ENCODE results near the gene BRSK2.

Gene BRSK2

DNA sequence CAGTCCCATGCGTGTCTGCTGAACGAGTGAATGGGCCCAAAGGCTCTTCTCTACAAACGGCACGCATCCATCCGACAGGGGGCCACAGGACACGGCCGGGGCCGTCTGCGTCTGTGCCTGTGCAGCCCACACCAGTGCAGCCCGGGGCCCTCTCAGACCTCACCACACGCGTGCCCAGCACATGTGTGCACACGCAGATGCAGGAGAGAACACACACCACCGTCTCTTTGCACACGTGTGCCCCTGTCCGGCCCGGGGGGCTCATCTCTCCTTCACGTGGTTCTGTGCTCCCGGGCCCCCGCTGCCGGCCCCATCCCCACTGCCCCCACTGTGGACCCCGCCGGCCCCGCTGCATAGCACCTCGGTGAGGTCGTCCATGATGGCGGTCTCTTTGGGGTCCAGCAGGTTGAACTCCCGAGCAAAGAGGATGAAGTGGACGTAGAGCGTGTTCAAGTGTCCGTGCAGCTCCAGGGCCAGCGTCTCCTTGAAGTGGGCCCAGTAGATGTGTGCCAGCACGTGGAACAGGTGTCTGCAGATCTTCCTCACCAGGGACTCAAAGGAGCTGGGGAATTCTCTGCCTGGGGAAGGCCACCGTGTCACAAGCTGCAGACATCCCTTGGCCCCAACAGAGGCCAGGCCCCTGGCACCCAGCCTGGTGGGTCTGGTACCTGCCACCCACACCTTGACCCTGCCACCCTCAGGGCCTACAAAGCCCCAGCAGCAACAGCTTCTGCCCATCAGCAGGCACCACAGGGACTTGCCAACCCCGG is 80.4 kb downstream of the BRSK2 start:
- no peak for DNase-seq

DNA sequence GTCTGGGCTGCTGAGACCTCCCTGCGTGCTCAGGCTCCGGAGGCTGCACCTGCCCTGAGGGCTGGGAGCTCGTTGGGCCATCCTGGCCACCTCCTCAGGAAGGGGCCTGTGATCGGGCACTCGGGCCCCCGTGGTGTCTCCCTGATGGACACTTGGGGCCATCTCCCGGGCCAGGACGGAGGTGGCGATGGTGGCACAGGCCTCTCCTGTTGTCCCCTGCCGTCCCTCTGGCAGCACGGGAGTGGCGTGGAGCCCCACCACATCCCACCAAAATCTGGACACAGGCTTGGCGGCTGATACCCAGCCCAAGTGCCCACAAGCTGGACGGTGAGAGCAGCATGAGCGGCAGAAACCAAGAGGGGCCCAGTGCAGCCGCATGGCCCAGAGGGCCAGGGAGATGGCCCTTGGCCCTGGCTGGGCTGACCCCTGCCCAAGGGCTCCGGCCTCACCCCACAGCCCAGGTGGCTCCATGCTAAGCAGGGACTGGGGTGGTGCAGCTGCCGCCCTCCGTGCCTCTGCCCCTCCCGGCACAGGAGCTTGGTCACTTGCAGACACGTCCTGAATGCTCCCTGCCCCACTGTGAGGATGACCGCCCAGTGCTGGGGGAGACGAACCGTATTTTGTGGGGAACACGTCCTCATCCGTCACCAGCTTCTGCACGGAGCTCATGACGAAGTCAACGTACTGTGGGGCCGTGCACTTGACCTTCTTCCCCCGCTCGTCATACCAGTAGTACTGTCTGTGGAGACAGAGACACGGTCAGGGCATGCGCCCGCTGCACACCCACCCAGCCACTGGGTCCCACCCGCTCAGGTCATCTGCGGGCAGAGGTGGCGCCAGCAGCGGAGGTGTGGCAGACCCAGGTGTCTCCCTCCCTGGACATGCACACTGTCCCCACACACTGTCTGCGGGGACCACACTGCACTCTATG is 81.2 kb downstream of the BRSK2 start:
- no peak for DNase-seq

DNA sequence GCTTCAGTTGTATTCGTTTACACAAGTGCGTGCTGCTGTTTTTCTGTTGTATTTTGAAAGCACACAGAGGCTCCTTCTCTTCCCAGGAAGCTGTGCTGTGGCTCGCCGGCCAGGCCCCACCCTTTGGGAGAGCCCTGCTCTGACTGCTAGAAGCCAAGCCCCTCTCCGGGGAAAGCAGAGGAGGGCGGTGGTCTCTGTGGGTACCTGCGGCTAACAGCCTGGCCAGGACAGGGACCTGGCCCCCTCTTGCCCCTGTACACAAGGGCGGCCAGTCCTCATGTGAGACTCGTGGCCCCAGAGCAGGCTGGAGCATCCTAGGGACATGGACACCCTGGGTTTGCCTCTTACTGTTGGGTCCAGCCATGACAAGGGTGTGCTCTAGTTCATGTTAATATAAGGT is 82.0 kb downstream of the BRSK2 start:
- no peak for DNase-seq

- no peak for DNase-seq
Observed at GRCh38 chr11:1472180-1473005, 82.7 kb downstream of the BRSK2 start.

GRCh38 chr11:1473011-1473628 is 83.4 kb downstream of the BRSK2 start:
- no peak for DNase-seq

DNA sequence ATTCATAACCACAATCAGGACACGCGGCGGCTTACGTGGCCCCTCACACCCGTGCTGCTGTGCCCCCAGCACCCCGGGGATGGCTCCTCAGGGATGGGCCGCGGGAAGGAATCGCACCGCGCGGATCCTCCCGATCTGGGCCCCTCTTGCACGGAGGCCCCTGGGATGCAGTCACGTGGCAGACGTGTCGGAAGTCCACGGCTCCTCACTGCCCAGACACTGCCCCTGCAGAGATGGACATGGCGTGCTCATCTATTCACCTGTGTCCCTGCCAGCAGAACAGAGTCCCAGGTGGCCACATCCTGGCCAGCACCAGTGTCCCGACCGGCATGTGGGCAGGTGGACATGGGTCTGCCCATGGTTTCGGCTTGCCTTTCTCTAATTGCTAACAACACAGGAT is 84.1 kb downstream of the BRSK2 start:
- no peak for DNase-seq

DNA sequence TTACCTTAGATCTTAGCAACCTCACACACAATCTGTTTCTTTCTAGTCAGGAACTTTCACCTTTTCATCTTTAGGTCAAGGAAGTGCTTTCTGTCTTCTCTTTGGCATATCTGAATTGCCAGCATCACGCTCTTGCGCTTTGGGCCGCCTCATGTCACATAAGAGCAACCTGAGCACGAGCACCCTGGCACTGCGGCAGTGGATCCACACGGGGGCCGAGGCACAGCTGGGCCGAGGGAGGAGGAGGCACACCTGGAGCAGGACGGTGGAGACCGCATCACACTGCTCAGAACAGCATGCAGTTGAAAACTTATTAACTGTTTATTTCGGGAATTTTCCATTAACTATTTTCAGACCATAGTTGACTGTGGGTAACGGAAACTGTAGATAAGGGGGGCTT is 86.1 kb downstream of the BRSK2 start:
- no peak for DNase-seq

GRCh38 chr11:1476940-1477736 is 87.4 kb downstream of the BRSK2 start:
- DNase-seq, result no peak

GRCh38 chr11:1478011-1478410 is 88.3 kb downstream of the BRSK2 start:
- DNase-seq, result no peak

DNA sequence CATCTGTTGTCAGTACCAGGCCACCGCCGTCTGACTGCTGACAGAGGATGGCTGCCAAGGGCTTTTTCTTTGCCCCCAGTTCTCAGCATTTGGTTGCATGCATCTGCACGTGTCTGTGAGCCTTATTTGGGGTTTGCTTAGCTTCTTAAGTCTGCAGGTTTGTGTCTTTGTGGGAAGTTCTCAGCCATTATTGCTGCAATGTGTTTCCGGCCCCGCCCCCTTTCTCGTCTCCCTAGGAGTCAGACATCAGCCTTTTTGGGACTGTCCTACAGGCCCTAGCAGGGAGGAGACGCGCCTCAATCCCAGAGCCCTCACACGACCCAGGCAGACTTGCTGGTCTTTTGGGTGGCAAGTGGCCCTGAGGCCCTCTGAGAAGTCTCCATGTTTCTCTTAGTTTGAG is 88.8 kb downstream of the BRSK2 start:
- no peak for DNase-seq

DNA sequence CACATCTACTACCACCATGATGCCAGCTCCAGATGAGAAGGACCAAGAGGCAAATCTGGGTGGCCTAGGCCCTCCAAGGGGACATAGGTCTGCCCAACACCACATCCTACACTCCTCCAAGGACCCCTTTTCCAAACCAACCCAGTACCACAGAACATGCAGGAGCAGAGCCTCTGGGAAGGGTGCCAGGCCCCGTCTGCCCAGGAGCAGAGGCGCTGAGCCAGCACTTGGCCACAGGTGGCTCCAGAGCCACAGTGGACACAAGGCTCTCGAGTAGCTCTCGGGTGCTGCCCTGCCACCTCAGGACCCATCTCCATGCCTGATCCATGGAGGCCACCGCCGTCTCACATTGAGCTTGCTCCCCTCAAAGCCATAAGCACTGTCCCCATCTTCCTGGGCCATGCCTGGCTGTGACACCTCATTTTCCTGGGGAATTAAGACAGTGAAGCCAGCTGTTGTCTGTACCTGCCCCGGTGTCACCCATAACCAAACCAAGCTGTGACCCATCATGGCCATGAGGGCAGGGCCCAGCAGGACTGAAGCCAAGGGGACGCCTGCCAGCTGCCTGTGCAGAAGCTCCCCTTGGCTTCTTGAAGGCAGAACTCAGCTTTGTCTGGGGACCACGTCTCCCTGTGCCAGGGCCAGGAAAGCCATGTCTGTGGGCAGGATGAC is 89.4 kb downstream of the BRSK2 start:
- DNase-seq, result no peak

DNA sequence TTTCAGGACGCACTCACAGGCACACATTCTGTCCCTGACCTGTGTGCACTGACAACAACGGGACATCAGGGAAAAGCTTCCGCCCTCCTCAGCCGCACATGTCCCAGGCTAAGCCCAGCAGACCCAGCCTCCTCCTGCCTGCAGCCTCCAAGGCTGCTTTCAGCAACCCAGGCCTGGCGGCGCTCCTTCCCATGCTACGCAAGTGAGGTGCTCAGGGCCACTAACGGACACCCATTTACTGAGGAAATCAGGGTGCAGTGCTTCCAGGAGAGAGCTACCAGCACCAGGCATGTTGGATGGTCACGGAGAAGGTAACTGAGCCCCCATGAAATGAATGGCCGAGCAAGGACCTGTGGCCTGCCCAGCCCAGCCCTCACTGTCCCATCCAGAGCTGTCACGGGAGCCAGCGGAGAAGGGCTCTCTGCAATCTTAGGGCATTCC is 90.0 kb downstream of the BRSK2 start:
- DNase-seq, result no peak

DNA sequence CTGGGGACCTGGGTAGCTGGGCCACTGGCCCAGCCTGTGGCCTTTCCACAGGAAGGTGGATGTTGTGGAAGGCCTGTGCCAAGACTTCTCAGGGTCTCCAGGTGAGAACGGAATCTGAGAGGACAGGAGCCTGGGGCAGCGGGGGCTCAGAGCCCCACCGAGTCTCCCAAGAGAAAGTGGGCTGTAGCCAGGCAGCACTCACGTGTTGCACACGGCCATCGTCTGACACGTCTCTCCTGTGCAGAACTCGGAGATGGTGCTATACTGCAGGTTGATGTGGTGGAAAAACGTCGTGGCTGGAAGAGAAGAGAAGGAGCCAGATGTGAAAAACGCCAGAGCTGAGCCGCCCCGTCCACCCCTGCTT is 90.4 kb downstream of the BRSK2 start:
- DNase-seq, result no peak

- DNase-seq, result no peak
Observed at GRCh38 chr11:1480555-1481482, 91.1 kb downstream of the BRSK2 start.

DNA sequence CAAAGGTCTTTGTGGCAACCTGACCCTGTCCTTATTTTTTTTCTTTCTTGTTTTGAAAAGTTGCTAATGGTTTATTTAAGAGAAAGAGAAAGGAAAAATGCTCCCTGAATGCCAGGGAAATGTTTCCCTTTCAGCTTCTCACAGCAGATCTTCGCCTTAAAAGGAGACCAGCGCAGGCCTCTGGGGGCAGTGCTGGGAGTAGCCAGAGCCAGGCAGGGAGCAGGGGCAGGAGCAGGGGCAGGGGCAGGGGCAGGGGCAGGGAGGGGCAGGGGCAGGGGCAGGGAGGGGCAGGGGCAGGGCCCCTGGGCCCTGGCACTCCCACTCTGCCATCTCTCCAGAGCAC is 91.7 kb downstream of the BRSK2 start:
- DNase-seq, result no peak

DNA sequence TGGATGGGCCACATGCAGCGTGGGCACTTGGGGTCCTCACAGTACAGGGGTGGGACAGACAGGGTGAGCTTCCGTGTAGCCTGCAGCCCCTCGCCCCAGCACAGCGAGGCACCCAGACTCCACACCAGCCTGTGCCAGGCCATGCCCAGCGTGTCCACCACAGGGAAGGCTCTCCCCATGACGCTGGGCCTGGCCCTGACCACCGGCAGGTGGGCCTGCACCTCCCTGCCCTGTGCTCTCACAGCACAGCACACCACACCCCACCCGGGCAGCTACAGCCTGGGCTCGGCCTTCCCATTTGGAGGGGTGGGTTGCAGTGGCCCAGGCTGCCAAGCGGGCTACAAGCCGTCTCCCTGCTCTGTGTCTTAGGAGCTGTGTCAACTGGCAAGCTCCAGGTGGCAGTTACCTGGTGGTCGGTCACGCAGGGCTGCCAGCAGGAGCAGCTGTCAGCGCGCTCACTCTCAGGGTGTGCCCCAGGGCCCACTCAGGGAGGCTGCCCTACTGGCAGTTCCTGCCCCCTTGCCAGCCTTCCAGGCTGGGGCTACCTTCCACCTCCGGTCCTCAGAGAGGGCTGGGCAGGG is 92.2 kb downstream of the BRSK2 start:
- no peak for DNase-seq

DNA sequence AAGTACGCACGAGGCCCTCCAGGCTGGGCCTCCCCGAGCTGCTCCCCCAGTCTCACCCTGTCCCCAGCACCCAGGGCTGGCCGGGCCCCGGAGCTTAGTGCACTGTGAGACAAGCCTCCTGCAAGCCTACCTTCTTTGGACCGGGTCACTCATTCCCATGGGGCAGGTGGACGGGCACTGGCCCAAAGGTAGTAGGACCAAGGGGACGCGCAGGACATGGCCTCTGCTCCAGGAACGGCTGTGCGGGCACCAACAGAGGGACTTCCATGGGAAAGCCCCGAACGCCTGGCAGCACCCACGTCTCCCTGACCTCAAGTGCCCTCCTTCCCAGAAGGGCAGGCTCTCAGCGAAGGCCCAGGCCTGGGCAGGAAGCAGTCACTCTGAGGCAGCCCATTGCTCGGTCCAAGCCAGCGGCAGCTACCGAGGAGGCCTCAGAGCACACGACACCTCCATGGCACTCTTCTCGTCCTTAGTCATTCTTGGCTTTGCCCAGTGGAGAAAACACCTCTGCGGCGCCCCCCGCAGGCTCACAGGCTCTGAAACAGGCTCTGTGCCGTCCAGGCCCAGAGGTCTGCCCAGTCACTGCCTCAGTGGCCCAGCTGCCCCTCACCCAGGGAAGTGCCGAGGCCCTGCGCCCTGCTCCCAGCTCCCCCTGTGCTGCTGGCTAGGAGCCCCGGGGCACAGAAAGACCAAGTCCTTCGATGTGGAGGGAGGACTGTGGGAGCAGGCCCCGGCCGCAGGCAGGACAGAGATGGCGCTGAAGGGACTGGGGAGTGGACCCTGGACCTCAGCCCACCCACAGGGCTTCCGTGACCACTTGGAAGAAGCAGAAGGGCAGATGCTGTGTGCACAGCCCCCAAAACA is 93.1 kb downstream of the BRSK2 start:
- DNase-seq, result no peak

DNA sequence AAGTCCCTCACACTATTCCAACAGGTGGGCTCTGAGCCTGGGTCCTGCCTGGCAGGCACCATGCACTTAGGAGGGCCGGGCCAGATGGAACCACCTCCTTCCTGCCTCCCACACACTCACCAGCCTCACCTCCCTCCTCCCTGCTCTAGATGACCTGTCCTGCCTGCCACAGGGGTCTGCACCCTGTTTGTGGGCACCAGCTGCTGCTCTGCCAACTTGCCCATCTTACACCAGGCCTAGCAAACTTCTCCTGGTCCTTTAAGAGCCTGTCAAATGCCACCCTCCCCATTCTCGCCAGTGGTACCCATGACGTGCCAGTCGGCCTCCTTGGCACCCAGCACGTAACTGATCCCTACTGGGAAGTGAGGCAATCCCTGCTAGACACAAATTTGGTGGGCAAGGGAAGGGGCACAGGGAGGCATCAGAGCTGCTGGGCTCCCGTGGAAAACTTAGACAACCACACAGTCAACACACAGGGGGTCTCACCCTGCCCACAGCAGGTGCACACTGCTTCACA is 93.8 kb downstream of the BRSK2 start:
- DNase-seq, result no peak

All from activated gamma-delta T cell (primary cell).